ENCODE data around the gene IP6K1. TPM values are rescaled to one million over a fixed set of nuclear protein-coding genes. Genes with fewer than 3 reads are reported as not detected.

The IP6K1 gene
- total RNA-seq, 1 experiment from 2014 or later: 42.2 TPM

DNA sequence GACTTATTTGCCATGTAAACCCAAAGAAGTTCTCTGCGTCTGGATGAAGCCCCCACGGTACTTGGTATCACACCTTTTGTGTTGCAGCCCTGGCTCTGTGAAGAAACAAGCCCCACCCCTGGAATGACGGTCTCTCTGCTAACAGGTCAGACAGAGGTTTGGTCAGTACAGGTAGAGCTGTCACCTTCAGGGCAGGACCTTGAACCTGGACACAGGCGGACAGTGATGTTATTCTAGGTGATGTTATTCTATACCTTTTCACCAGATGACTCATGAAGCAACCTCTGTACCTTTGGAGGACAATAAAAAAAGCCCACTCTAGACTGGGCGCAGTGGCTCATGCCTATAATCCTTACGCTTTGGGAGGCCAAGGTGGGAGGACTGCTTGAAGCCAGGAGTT, 51.6 kb downstream of the IP6K1 start:
- Mint-ChIP-seq H3K27ac (peak overlapping the region in 1 of 3 experiments; percentile 87; a peak in 1 of 7 replicates), H3K4me3 (no peak overlapping the region), H3K36me3 (ENCODE audit: insufficient read depth in 1 of 3, low read depth in 3 of 3) (peaks cover 28 to 66% (median 60%) of the 10 kb centered on the region in 3 experiments; a peak in 6 of 7 replicates), H3K4me1 (no peaks in the 10 kb centered on the region), H3K9me3 (no peaks in the 10 kb centered on the region; a peak in 1 of 5 replicates), H3K27me3 (ENCODE audit: low read depth) (no peaks in the 10 kb centered on the region)
- DNase-seq: no peak
- Histone ChIP-seq H3K4ac (ENCODE audit: low read depth, low read length) (no peak overlapping the region), H3K27me3 (ENCODE audit: insufficient read depth, low read length) (no peaks in the 10 kb centered on the region; the same call in 1 of the 2 replicates), H3K27ac (ENCODE audit: insufficient read length, low read depth, low read length) (no peak overlapping the region), H2AFZ (ENCODE audit: low read length) (no peak overlapping the region), H3K18ac (ENCODE audit: insufficient read length, low read depth, low read length) (no peak overlapping the region), H3K23ac (ENCODE audit: insufficient read length, low read depth, low read length) (no peak overlapping the region), H2BK15ac (ENCODE audit: low read depth, low read length) (no peak overlapping the region), H2BK120ac (ENCODE audit: low read depth, low read length, poor library complexity, severe bottlenecking) (no peak overlapping the region), H4K20me1 (ENCODE audit: control insufficient read depth, insufficient read depth, insufficient read length) (no peaks in the 10 kb centered on the region), H3T11ph (ENCODE audit: low read length) (no peak overlapping the region), H3K9ac (ENCODE audit: extremely low read depth, insufficient read length, low read length) (no peak overlapping the region), H3K9me3 (ENCODE audit: control insufficient read depth, low read depth, low read length) (no peaks in the 10 kb centered on the region), H2BK20ac (ENCODE audit: low read depth, low read length, poor library complexity, severe bottlenecking) (no peak overlapping the region), H4K5ac (ENCODE audit: insufficient read length, low read depth, low read length) (no peak overlapping the region), H3K4me1 (ENCODE audit: insufficient read depth, low read length) (no peaks in the 10 kb centered on the region), H4K91ac (ENCODE audit: insufficient read length, low read depth, low read length) (no peak overlapping the region), H2BK12ac (ENCODE audit: insufficient read length, low read depth, low read length) (no peak overlapping the region), H2BK5ac (ENCODE audit: insufficient read length, low read length) (no peak overlapping the region), H3K79me2 (ENCODE audit: insufficient read depth, low read length) (0 out of 2 replicates have a peak, but pooled peaks cover 2% of the 10 kb centered on the region), H3K14ac (ENCODE audit: insufficient read depth, low read length) (no peak overlapping the region), H3K79me1 (ENCODE audit: insufficient read depth, low read depth, low read length, poor library complexity, severe bottlenecking) (no peaks in the 10 kb centered on the region), H2AK5ac (ENCODE audit: insufficient read length, low read length) (no peak overlapping the region), H3K4me2 (ENCODE audit: insufficient read depth, insufficient read length, low read length) (no peak overlapping the region), H3K23me2 (ENCODE audit: insufficient read length, low read depth, low read length, poor library complexity, severe bottlenecking) (no peaks in the 10 kb centered on the region), H3K56ac (ENCODE audit: insufficient read length, low read depth, low read length) (no peak overlapping the region), H4K8ac (replicated peaks; ENCODE audit: insufficient read length, low read depth, low read length) (no peak overlapping the region)
- no peak for TF ChIP-seq CTCF (conservative IDR thresholded peaks at IDR 0.05)
- no CpG with 5 or more reads among the region's 6 CpGs for WGBS (ENCODE audit: extremely low coverage, insufficient read length, low lambda C conversion rate)
